Suppressor macrophage treated with lipopolysaccharide for 4 hours (primary cell): ENCODE data around the gene LGALS7B.
"Not testable (repeated sequence)": the region's sequence is repeated elsewhere in the genome, so short reads cannot be mapped to it uniquely, and the experiment has no call there.

Experiments used
- DNase-seq: peaks from one replicate; pipeline ENCODE4 v3.0.0-alpha.2; 2020

The LGALS7B gene

DNA sequence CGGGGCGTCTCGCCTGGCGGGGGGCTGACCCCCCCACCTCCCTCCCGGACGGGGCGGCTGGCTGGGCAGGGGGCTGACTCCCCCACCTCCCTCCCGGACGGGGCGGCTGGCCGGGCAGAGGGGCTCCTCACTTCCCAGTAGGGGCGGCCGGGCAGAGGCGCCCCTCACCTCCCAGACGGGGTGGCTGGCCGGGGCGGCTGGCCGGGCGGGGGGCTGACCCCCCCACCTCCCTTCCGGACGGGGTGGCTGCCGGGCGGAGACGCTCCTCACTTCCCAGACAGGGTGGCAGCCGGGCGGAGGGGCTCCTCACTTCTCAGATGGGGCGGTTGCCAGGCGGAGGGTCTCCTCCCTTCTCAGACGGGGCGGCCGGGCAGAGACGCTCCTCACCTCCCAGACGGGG lies 8.8 kb downstream of the LGALS7B start:
- not testable (repeated sequence) for DNase-seq

DNA sequence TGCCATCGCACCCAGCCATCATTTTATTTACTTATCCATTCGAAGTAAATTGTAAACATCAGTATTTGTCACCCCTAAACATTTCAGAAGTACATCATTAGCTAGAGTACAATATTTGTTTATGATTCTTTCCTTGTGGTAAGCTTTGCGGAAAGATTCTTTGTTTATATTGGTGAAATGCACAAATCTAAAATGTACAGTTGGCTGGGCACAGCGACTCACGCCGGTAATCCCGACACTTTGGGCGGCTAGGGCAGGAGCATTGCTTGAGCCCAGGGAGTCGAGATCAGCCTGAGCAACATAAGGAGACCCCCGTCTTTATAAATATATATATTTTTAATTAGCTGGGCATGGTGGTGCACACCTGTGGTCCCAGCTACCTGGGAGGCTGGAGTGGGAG lies 10.1 kb downstream of the LGALS7B start:
- DNase-seq, result no peak

DNA sequence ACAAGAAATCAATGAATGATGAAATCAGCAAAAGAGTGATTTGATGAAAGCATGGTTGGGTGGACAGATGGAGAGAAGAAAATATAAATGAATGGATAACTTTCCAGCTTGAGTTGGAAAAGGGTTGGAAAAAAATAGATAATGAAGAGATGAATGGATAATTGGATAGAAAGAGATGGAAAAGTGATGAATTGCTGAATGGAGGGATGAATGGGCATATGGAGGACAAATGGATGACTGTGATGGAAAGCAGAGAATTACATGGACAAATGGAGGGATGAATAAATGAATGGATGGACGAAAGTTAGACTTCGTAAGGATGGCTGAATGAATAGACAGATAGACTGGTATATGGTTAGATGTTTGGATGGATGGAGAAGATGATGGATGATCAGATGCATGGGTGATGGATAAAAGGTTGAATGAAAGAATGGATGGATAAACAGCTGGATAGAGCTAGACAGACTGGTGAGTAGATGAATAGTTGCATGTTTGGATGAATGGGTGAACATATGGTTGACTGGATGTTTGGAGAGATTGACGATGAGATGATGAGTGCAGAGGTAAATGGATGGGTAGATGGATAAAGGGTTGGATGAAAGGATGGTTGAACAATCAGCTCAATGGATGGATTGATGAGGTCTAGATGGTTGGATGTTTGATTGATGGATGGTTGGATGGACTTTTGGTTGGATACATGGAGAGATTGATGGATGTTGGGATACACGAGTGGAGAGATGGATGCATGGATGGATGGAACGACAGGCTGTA lies 11.8 kb downstream of the LGALS7B start:
- DNase-seq, result no peak

DNA sequence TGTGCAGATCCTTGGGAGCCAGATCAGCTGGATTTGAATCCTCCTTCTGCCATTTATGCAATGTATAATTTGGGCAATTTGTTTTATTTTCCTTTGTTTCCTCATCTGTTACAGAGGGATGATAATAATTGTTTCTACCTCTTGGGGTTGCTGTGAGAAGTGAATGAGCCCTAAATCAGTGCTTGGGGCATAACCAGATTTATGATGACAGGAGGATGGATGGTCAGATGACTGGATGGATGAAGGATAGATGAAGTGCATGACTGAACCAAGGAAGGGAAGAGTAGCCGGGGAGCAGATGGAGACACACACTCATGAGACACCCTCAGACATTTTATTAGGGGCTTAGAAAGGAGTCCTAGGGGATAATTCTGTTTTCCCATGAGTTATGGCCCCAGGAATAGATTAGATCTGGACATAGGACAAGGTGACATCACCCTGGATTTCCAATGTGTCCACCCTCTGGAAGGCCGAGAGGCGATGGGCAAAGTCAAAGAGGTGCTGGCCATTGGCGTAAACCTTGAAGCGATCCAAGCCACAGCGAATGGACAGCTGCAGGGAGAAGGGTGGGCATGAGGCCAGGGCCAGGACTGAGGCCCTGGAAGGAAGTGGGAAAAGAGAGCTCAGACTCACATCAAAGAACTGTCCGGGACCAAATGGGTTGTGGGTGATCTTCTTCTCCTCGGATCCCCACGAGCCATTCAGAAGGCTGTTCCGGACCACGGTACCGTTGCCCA lies 12.5 kb downstream of the LGALS7B start:
- DNase-seq, result no peak

DNA sequence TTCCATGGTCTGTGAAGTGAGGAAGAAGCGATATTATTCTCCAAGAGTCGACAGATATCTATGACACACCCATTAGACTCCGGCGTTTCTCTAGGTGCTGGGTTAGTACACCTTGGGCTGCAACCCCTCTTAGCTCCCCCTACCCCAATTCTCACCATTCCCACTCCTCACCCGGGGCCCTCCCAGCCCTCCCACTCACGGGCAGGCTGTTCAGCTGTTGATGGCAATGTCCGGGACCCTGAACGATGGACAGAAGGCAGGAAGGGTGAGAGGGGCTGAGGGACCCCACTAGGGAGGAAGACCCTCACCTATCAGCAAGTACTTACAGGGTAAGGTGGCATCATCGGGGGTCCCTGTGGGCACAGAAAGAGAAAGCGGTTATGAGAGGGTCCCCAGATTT lies 14.5 kb downstream of the LGALS7B start:
- no peak for DNase-seq

DNA sequence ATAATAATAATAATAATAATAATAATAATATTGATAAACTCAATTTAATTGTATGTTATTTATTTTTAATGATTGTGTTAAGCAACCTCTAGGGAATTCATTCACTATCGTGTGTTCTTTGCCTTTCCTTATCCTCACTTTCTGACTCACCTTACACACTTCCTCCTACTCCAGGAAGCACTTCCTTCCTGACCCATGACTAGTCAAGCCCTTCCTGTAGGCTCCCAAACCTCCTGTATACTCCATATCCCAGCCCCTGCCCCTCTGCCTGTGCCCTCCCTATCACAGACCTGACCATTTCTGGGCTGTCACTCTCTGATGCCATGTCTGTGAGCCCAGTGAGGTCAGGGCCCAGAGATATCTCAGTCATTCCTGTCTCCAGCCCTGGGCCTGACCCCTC lies 16.2 kb downstream of the LGALS7B start:
- peak; percentile 4 for DNase-seq

DNA sequence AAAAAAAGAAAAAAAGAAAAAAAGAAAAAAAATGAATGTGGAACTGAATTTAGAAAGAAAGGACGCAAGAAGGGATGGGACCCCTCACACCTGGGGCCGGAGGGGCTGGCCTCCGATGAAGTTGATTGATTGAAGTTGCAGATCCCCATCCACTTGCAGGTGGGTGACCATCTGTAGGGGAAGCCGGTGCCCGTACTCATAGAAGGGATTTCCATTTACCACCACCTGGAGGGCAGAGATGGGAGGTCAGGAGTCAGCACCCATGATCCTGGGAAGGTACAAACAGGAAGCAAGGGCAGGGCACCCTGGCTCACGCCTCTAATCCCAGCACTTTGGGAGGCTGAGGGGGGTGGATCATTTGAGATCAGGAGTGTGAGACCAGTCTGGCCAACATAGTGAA lies 17.4 kb downstream of the LGALS7B start:
- no peak for DNase-seq

DNA sequence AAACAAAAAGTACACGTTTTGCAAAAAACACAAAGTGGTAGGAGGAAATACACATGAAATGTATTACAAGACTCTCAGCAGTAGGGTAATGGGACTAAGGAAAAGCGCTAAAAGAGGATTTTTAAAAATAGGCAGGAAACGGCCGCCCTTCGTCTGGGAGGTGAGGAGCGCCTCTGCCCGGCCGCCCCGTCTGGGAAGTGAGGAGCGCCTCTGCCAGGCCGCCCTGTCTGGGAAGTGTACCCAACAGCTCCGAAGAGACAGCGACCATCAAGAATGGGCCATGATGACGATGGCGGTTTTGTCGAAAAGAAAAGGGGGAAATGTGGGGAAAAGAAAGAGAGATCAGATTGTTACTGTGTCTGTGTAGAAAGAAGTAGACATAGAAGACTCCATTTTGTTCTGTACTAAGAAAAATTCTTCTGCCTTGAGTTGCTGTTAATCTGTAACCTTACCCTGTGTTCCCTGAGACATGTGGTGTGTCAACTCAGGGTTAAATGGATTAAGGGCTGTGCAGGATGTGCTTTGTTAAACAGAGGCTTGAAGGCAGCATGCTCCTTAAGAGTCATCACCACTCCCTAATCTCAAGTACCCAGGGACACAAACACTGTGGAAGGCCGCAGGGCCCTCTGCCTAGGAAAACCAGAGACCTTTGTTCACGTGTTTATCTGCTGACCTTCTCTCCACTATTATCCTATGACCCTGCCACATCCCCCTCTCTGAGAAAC lies 18.5 kb downstream of the LGALS7B start:
- DNase-seq, result not testable (repeated sequence)

DNA sequence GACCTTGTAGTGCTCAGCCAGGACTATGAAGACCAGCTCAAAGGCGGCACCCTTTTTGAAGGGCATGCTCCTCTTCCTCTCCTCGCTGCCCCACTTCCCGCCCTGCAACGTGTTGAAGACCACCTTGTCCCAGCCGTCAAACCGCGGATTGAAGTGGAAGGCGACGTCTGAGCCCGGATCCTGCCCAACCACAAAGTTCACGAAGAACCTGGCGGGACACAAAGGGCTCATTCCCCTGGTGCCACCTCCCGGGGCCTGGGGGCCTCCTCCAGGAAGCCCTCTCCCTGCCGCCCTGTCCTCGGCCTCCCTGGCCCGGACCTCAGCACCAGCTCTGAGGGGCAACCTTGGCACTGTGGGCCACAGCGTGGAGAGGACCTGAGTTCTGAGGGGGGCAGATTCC lies 19.7 kb downstream of the LGALS7B start:
- DNase-seq, result no peak

DNA sequence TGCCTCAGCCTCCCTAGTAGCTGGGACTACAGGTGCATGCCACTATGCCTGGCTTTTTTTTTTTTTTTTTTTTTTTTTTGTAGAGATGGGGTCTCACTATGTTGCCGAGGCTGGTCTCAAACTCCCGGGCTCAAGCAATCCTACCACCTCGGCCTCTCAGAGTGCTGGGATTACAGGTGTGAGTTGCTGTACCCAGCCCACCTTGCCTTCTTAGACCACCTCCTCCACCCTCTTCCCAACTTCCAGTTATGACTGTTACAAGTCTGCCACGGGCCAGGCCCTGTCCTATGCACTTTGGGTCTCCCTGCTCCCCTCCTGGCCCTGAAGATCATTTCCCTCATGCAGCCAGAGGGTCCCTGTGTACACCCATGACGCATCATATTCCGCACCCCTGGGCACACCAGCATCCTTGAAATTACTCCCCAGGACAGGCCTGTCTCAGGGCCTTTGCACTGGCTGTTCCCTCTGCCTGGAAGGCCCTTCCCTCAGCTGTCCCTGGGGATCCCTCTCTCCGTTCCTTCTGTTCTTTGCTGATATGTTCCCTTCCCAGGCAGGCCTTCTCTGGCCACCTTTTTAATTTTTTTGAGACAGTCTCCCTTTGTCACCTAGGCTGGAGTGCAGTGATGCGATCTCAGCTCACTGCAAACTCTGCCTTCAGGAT lies 20.7 kb downstream of the LGALS7B start:
- no peak for DNase-seq

DNA sequence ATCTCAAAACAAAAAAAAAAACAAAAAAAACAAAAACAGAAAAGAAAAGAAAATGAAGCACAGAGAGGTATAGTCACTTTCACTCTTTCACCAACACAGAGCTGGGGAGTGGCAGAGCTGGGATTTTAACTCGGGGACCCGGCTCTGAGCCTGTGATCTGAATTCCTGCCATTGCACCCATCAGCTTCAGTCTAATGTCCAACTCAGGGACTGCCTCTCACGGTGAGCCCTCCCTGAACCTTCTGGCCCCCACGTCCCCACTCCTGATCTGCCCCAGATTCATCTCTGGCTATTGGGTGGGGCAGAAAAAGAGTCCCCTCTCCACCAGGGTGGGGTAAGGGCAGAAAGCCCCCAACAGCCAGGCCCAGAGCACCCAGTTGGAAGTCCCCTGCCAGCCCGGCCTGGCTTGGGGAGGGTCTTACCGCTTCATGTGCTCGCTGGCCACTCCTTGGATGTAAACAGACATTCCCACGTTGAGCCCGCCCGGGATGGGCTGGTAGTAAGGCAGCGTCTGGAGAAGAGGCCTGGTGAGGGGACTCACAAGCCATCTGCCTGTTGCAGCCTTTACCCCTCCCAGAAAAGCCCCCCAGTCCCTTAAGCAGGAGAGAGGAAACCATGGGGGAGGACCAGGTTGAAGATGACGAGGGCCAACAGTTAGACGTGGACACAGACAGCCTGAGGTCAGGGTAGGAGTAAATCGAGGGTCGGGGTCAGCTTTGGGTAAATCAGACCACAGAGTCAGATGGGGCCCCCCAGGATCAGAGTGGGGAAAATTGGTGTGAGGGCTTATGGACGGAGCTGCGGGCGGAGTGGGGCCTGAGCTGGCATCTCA lies 23.2 kb downstream of the LGALS7B start:
- no peak for DNase-seq

DNA sequence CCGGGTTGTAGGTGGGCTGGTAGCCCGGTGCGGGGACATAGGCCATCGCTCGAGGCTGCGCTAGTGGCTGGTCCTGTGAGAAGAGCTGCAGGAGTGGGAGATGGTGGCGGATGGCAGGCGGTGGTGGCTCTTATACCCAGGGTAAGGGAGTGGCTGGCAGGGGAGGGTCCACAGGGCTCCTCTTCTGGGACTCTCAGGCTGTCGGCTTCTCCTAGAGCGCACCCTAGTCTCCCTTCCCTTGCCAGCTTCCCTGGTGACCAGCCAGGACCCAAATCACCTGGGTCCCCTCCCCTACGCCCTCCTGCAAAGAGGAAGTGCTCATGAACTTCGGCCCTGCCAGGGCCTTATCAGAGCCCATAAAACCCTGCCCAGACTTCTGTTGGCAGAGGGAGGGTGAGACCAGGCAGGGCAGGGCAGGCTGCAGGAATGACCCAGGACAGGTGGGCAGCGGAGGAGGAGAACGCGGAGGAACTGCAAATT lies 23.9 kb downstream of the LGALS7B start, which contains the start of gene LGALS4:
Gene LGALS4 (minus strand): TSS at position 105 of the 480 bp plus-strand sequence. CDS start 59 bp downstream, at position 46.
- no peak for DNase-seq

DNA sequence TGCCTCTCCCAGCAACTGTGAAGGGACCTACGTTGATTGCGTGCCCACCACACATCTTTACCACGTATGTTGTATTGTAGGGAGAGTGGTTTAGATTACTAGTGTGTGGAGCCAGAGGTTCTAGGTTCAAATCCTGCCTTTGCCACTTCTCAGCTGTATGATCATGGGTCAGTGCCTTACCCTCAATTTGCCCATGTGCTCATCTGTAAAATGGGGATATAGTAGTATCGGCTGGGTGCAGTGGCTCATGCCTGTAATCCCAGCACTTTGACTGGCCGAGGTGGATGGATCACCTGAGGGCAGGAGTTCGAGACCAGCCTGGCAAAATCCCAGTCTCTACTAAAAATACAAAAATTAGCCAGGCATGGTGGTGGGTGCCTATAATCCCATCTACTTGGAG lies 24.3 kb downstream of the LGALS7B start:
- no peak for DNase-seq

DNA sequence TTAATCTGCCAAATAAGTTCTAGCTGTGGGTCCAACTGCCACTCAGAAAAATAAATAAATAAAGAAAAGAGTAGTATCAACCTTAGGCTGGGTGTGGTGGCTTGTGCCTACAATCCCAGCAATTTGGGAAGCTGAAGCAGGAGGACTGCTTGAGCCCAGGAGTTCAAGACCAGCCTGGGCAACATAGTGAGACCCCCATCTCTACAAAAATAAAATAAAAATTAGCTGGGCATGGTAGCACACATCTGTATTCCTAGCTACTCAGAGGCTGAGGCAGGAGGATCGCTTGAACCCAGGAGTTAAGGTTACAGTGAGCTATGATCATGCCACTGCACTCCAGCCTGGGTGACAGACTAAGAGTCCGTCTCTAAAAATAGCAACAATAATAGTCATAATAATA lies 24.9 kb downstream of the LGALS7B start:
- not testable (repeated sequence) for DNase-seq

DNA sequence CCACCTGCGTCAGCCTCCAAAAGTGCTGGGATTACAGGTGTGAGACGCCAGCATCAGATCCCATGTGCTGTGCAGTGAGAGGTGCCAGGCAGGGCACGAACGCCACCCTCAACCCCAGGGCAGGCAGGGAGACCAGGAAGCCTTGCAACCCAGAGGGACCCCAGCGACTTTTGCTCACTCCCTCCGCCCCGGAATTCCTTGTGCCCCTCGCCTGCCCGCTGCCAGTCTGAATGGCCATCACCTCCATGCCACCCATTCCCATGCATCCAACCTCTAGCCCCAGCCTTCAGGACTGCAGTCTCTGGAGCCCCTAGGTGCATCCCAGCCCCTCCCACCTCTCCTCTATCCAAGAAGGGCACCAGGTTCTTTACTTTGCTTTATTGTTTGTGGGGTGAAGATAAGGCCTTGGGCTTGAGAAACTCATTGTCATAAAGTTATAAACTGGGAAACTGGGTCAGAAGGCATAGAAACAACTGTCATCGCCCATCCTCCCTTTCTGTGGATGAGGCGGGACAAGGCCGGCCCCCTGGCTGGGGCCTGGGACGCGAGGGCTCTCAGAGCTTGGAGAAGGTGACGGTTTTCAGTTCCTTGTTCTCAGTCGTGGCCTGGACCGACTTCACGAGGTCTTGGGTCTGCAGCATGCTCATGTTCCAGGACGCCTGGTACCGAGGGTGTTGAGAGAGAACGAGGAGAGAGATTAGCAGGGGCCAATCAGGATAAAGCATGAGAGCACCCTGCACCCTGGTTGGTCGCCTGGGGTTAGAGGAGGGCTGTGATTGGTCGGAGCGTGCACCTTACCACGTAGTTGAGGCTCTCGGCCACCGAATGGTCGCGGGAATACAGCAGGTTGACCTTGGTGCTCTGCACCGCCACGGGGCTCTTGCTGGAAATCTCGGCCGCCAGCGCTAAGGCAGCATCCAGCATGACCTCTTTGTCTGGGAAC lies 26.3 kb downstream of the LGALS7B start:
- no peak for DNase-seq

DNA sequence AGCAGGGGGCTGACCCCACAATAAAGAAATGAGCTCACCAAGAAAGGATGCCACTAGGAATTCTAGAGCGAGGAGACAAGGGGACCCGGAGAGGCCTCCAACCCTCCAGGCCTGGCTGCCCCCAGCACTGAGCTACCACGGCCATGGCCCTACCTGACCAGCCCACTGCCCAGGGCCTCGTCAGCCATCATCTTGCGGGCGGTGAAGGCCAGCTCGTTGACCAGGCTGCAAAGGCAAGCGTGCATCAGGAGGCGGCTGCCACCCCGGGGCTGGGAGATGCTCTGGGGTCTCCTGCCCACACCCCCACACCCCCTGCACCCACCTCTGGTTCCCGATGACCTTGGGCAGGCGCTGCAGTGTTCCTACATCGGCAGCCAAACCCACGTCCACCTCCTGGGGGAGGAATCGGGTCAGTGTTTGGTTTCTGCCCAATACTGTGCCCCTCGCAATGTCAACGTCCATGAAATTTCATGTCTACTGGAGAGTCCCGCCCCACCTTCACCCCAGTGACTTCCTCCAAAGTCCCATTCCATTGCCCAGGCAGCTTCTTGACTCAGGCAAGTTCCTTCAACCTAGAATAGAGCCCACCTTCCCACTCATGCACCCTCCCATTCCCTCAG lies 27.2 kb downstream of the LGALS7B start:
- DNase-seq, result no peak

DNA sequence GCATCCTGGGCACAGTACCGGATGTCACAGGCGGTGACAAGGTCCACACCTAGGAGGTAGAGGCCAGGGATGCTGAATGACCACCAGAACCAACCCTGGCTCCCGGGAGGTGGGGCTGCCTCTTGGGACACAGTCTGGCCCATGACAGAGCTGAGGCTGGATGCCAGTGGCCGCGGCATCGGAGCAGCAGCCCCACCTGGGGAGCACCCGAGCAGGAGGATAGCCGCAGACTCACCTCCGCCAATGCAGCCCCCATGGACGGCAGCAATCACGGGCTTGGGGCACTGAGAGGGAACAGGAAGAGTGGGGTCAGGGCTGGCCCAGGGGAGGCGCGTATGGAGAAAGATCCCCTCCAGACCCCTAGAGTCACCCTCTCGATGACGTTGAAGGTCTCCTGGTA lies 28.1 kb downstream of the LGALS7B start:
- DNase-seq, result no peak

DNA sequence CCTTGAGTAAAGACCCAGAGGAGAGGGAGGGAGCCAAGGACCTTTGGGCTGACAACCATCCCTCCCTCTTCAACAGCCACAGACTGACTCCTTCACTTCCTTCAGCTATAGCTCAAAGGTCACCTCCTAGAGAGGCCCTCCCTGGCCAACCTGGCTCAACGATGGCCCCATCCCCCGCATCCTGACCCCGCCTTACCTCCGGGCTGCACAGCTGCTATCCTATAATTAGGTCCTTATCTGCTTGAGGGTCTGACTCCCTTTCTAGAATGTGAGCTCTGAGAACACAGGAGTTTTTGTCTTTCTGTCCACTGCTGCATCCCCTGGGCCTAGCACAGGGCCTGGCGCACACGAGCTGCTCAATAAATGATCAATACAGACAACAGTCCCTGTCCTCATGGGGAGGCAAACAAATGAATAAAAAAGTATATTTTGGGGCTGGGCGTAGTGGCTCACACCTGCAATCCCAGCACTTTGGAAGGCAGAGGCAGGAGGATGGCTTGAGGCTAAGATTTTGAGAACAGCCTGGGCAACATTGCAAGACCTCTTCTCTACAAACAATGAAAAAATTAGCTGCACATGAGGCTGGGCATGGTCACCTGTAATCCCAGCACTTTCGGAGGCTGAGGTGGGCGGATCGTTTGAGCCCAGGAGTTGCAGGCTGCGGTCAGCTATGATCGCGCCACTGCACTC lies 30.4 kb downstream of the LGALS7B start:
- no peak for DNase-seq

DNA sequence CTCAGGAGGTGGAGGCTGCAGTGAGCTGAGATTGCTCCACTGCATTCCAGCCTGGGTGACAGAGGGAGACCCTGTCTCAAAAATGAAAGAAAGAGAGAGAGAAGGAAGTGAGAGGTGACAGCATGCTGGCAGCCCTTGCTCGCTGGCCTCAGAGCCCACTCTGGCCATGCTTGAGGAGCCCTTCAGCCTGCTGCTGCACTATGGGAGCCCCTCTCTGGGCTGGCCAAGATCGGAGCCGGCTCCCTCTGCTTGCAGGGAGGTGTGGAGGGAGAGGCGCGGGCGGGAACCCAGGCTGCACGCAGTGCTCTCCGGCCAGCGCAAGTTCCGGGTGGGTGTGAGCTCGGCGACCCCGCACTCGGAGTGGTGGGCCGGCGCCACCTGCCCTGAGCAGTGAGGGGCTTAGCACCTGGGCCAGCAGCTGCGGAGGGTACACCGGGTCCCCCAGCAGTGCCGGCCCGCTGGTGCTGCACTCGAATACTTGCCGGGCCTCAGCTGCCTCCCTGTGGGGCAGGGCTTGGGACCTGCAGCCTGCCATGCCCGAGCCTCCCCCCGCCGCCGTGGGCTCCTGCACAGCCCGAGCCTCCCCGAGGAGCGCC lies 32.3 kb downstream of the LGALS7B start:
- not testable (repeated sequence) for DNase-seq
